GM12864 (cell line): Measurements from ENCODE around the gene SH3RF1.
A peak's percentile ranks its signal among the peaks of the same experiment; 100 is the strongest.

Experiments
- DNase-seq: peaks from one replicate; pipeline ENCODE4 v3.0.0-alpha.2; 2011; ENCODE audit warnings: low read depth
- H3K4me3 ChIP-seq: 2 replicates; pipeline ENCODE4 v1.5.1; 2011; ENCODE audit warnings: mild to moderate bottlenecking, low read depth, low read length, control low read depth
- TF ChIP-seq, protein P1 (sequence below): IDR thresholded peaks from 2 replicates; pipeline ENCODE4 v1.5.1; 2011; ENCODE audit warnings: low read depth, mild to moderate bottlenecking, moderate library complexity, low read length, control low read depth, inconsistent platforms; ENCODE audit errors: missing control alignments

The SH3RF1 gene

DNA sequence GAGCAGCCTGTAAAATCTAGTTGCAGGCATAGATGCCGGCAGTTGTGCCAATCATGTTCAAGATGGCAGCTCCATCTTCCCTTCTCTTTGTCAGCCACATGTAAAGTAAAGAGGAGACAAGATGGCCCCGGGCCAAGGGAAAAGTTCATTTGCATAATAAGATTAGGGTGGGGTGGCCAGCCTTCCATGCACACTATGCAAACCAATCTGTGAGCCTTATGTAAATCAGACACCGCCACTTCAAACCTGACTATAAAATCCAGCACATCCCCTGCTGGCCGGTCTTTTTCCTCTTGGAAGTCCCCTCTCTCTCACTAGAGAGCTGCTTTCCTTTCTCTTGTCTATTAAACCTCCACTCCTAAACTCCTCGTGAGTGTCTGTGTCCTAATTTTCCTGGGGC, 181.8 kb downstream of the SH3RF1 start:
- H3K4me3 ChIP-seq: no peak overlapping the region
- TF ChIP-seq, protein P1, sequence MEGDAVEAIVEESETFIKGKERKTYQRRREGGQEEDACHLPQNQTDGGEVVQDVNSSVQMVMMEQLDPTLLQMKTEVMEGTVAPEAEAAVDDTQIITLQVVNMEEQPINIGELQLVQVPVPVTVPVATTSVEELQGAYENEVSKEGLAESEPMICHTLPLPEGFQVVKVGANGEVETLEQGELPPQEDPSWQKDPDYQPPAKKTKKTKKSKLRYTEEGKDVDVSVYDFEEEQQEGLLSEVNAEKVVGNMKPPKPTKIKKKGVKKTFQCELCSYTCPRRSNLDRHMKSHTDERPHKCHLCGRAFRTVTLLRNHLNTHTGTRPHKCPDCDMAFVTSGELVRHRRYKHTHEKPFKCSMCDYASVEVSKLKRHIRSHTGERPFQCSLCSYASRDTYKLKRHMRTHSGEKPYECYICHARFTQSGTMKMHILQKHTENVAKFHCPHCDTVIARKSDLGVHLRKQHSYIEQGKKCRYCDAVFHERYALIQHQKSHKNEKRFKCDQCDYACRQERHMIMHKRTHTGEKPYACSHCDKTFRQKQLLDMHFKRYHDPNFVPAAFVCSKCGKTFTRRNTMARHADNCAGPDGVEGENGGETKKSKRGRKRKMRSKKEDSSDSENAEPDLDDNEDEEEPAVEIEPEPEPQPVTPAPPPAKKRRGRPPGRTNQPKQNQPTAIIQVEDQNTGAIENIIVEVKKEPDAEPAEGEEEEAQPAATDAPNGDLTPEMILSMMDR: no peak
- no peak for DNase-seq

DNA sequence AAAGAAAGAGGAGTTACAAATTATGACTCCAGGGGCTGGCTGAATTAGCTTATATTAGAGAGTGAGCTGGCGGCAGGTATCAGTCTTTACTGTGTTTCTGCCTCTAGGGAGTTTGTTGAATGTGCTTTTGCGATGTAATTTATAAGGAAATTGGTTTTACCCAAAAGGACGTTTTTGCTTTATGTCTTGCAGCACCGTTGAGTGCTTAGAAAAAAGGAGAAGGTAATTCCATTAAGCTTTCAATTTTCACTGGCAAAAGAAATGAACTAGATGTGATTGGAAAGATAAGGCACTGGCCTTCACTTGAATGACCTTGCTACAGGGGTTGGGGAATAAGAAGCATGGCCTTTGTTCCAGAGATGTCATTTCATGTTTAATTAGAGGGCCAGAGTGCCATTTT, 185.8 kb downstream of the SH3RF1 start:
- no peak overlapping the region for H3K4me3 ChIP-seq
- DNase-seq: no peak
- TF ChIP-seq, protein P1: no peak

DNA sequence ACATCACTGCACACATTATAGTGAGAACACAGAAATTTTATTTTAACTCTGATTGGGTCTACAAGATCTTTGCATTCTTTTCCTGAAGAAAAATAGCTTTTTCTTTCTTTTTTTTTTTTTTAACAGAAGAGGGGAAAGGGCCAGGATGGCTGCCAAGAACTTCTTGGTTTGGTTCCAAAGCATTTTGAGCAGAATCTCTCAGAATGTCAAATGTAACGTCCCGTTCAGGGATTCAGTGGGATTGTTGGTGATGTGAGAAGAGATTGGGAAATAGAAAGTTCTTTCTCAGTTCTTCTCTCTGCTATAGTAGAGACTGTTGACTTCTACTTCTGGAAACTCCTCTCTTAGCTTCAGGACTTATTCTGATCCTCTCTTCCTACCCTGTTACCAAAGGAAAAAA, 189.8 kb downstream of the SH3RF1 start:
- DNase-seq: no peak
- TF ChIP-seq, protein P1: no peak
- no peak overlapping the region for H3K4me3 ChIP-seq

DNA sequence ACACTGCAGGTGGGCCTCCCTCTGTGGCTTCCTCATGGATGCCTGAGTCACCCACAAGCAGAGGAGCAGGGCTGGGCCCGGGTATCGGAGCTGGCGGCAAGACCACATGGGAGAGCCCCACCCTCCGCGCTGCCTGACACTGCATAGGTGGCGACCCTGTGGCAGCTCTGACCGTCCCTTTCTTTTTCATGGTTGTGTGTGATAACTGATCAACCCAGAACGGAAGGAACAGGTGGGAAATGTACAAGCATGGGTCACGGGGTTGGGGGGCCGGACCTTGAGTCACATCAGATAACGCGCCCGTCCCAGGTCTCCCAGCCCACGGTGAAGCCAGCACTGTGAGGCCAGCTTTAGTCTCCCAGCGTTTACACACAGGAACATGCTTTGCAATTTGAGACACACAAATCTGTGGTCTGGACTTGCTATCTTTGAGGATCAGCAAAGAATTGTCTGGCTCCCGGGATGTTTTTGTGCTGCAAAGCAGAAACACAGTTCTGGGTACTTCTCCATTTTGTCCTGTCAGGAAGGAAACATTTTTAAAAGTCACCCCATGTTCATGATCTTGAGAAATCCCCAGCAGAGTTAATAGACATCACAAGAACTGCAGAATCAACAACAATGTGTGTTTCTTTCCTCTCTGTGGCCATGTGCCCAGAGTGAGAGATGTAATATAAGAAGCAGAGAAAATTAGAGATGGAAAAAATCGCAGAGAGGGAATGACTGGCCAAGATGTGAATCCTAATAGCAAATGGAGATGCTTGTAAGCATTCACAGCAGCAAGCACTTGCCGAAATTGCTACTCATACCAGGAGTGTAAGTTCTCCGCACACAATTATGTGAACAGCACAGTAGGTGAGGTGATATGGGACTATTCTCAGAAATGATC, 190.6 kb downstream of the SH3RF1 start:
- no peak for DNase-seq
- TF ChIP-seq, protein P1: no peak
- peak overlapping the region; percentile 35 for H3K4me3 ChIP-seq

DNA sequence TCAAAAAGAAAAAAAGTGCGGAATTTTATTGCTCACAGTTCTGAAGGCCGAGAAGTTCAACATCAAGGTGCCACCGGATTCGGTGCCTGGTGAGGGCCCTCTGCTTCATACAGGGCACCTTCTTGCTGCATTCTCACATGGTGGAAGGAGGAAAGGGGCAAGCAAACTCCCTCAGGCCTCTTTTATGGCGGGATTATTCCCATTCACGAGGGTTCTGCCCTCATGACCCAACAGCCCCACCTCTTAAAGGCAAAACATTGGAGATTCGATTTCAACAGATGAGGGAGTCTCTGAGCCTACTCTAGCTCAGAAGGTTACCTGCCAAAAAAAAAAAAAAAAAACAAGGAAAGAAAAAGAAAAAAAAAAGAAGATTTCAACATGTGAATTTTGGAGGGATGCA, 196.6 kb downstream of the SH3RF1 start:
- H3K4me3 ChIP-seq: no peak overlapping the region
- no peak for DNase-seq
- TF ChIP-seq, protein P1: no peak

DNA sequence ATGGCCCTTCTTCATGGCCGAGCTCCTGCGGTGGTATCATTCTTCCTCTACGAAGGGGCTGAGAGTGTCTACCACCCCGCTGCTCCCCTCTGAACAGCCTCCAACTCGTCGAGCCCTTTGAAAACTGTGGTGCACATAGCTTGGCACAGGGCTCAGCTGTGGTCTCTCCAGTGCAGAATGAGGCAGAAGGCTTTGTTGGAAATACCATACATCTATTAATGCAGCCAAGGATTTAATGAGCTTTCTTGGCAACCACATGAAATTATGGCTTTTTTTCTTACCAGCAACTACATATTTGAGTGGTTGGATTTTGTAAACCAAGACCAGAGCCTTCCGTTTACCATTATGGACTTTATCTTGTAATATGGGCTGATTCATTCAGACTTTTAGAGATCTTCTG, 199.0 kb downstream of the SH3RF1 start:
- no peak overlapping the region for H3K4me3 ChIP-seq
- TF ChIP-seq, protein P1: no peak
- no peak for DNase-seq

DNA sequence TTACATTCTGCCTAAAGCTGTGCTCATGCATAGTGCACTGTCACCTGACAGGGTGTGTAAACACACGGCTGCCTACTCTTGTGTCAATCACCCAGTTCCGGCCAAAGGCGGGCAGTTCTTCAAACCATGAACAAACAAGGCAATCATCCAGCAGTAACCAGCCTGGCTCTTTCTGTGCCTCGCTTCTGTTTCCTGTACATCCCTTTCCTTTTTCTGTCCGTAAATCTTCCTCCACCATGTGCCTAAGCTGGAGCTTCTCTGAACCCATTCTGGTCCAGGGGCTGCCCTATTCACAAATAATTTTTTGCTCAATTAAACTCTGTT, 199.9 kb downstream of the SH3RF1 start:
- no peak overlapping the region for H3K4me3 ChIP-seq

More for the DNA sequence above, 199.9 kb downstream of the SH3RF1 start:
- TF ChIP-seq, protein P1: no peak
- DNase-seq: no peak
